Ureter (tissue), 1 donor: ENCODE results near the gene CCDC102A. TPM values are rescaled to one million over a fixed set of nuclear protein-coding genes. Genes with fewer than 3 reads are reported as not detected.
"Not testable (repeated sequence)": the region's sequence is repeated elsewhere in the genome, so short reads cannot be mapped to it uniquely, and the experiment has no call there.

Experiments used
- DNase-seq: peaks from one replicate; pipeline ENCODE4 v3.0.0-alpha.2; 2020; ENCODE audit warnings: low spot score
- total RNA-seq: library from RNA; stranded (reverse); gene quantifications from one replicate; pipeline ENCODE4 v1.2.4, GENCODE V29; 2023
- donor health status: DM: yes; HTN: yes; CAD: no.

Gene CCDC102A
- total RNA-seq, 1 donor from 2014 or later, result 4.6 TPM

DNA sequence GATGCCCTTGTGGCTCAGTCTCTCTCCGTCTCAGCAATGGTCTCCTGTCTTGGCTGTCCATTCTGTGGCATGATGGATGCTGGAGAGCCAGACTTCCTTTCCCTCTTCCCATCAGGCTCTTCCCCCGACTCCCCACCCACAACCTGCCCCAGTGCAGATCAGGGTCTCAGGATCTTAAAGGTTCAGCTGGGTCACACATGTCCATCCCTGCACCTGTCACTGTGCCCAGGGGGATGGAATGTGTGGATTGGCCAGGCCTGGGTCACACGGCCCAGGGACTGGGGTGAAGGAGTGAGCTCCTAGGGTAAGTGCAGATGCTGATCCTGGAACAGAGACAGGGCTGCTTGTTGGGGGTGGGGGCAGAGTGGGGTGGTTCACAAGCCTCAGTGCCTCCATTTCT is 29.1 kb upstream of the CCDC102A start:
- no peak for DNase-seq

DNA sequence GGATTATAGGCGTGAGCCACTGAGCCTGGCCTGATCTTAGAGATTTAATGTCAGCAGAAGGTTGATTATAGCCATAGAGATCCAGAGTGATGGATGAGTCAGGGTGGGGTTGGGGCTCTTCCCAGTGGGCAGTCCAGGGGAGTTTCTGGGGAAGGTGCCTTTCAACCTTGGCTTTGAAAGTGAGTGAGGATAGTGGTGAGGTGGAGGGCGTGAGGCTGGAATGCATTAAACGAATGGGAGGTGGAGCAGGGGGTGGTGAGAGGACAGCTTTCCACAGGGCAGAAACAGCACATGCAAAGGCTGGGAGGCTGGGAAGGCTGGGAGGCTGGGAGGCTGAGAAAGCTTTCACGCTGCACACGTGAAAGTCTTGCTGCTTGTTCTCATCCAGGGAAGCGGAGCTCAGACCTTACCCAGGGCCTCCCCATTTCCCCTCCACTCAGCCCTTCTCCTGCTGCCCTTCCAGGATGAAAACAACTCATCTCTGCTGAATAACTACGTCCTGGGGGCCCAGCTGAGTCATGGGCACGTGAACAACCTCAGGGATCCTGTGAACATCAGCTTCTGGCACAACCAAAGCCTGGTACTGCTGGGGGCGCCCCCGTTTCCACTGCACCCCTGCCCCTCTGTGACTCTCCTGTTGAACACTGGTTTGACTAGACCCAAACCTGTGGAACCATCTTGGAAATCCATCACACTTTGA is 28.4 kb upstream of the CCDC102A start:
- DNase-seq, result no peak

DNA sequence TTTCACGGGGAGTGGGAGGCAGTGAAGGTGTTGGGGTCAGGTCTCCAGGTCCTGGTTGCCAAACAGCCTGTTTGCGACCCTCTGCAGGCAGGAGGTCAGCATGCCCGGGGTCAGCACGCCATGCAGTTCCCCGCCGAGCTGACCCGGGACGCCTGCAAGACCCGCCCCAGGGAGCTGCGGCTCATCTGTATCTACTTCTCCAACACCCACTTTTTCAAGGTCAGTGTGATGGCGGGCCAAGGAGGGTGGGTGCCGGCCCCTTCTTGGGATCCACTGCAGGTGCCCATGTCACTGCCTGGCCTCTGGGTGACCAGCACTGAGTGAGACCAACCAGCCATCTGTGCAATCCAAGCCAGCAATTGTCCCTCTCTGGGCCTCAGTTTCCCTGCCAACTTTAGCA is 27.4 kb upstream of the CCDC102A start:
- DNase-seq, result no peak

DNA sequence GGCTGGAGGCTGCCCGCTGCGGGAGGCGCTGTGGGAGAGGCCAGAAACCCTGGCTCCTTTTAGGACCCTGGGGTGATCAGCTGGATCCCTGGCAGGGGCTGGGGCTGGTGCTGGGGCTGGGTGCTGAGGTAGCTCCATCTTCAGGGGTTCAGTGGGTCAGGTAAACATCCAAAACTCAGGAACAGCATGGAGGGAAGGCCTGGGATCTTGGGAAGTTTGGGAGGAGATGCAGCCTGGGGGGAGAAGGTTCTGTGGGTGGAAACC is 27.0 kb upstream of the CCDC102A start:
- DNase-seq, result no peak

DNA sequence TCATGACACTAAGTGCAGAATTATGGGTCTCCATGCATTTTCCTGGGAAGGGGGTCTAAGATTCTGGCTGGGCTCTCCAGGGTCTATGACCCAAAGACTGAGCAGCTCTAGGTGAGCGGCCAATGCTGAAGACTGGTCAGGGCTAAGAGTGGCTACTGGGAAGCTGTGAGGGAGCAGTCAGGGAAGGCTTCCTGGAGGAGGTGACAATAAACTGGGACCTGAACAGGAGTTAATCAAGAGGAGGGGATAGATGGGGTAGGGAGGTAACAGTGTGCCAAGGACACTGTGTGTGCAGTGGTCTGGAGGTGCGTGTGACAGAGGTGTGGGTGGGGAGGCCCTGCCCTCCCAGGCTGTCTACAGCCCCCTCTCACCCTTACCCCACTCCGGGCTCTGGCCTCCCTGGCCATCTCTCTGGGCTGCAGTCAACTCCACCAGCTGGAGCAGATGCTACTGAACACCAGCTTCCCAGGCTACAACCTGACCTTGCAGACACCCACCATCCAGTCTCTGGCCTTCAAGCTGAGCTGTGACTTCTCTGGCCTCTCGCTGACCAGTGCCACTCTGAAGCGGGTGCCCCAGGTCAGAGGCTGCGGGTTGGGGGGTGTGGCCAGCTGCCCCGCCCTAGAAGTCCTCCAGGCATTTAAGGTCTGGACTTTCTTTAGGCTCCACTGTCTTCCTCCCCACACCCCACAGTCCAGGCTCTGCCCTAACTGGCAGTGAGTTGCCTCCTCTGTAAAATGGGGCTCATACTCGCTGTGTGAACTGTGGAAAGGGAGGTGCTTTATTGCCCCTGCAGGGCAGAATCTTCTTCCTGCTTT is 26.5 kb upstream of the CCDC102A start:
- DNase-seq, result no peak

DNA sequence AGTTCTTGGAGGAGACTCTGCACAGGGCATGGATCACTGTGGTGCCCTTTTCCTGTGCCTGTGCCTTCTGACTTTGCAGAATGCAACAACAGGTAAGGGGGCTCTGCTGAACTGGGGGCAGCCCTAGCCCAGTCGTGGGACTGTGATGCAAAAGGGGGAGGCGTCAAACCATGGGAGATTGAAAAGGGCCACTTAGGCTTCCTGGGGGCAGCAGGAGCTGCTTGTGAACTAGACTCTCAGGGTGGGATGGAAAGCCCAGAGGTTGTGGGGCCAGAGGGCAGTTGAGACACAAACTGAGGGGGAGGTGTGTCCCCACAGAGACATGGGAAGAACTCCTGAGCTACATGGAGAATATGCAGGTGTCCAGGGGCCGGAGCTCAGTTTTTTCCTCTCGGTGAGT is 25.7 kb upstream of the CCDC102A start:
- DNase-seq, result no peak

DNA sequence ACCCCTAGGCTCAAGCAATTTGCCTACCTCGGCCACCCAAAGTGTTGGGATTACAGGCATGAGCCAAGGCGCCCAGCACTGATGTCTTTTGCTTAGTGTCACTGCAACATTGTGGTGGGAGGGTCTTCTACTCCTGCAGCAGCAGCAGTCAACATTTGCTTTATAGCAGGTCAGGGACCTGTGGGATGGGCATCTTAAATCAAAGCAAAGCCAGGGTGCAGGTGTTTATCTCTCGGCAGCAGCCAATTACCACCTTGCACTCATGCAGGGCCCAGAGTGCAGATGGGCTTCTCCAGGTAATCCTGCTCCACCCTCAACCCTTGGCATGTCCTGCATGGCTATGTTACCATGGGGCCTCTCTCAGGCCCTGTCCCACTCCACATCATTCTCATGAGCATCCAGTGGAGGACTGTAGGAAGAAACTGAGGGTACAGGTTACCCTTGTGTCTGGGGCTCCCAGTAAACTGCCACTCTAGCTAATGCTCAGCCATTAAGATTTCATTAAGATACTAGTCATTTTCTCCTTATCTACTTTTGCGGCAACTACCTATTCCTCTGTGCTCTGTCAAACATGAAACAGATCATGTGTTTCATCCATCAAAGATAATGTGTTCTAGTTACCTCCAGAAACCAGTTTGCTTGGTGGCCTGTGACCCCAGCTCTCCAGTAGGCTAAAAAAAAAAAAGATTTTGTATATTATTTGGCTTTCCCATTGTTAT is 22.9 kb upstream of the CCDC102A start:
- no peak for DNase-seq

DNA sequence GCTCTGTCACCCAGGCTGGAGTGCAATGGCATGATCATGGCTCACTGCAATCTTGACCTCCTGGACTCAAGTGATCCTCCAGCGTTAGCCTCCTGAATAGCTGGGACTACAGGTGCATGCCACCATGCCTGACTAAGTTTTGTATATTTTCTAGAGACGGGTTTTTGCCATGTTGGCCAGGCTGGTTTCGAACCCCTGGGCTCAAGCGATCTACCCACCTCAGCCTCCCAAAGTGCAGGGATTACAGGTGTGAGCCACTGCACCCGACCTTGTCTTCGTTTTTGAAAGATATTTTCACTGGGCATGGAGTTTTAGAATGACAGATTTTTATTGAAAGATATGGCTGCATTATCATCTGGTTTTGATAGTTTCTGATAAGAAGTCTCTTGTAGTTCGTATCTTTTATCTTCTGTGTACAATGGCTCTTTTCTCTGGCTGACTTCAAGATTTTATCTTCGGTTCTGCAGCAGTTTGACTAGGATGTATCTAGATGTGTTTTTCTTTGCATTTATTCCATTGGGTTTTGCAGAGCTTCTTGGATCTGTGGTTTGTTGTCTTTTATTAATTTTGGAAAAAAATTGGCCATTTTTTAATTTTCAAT is 20.7 kb upstream of the CCDC102A start:
- DNase-seq, result no peak

DNA sequence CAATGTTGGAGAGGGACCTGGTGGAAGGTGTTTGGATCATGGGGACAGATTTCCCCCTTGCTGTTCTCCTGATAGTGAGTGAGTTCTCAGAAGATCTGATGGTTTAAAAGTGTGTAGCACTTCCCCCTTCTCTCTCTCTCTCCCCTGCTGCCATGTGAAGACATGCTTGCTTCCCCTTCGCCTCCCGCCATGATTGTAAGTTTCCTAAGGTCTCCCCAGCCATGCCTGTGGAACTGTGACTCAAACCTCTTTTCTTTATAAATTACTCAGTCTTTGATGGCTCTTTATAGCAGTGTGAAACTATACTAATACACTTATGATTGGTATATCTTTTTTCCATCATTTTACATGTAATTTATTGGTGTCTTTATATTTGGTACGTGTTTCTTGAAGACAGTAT is 19.5 kb upstream of the CCDC102A start:
- DNase-seq, result no peak

DNA sequence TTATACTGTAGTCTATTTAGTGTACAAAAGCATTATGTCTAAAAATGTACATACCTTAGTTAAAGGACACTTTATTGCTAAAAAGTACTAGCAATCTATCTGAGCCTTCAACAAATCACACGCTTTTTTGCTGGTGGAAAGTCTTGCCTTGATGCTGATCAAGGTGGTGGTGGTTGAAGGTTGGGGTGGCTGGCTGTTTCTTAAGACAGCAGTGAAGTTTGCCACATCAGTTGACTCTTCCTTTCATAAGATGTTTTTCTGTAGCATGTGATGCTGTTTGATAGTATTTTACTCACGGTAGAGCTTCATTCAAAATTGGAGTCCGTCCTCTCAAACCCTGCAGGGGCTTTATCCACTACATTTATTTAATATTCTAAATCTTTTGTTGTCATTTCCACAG is 14.7 kb upstream of the CCDC102A start:
- DNase-seq, result no peak

DNA sequence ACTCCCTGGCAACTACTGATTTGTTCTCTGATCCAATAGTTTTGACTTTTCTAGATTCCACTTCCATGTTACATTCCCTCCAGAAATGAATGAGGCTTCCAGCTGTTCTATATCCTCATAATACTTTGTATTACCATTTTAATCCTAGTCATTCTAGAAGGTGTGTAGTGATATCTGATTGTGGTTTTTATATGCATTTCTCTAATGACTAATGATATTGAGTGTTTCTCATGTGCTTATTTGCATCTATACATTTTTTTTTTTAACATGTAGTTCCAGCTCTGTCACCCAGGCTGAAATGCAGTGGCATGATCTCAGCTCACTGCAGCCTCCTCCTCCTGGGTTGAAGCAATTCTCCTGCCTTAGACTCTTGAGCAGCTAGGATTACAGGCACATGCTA is 13.4 kb upstream of the CCDC102A start:
- DNase-seq, result no peak

DNA sequence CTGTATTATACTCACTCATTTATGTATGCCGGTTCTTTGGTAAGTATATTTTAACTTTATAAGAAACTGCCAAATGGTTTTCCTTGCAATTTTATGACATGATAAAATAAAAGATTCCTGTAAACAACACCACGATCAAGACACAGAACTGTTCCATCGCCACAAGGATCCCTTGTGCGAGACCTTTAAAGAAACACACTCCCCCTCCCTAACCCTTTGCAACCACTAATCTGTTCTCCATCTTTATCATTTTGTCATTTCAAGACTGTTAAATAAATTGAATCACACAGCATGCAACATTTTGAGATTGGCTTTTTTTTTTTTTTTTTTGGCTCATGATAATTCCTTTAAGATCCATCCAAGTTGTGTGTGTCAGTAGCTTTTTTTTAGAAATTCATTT is 12.0 kb upstream of the CCDC102A start:
- no peak for DNase-seq

DNA sequence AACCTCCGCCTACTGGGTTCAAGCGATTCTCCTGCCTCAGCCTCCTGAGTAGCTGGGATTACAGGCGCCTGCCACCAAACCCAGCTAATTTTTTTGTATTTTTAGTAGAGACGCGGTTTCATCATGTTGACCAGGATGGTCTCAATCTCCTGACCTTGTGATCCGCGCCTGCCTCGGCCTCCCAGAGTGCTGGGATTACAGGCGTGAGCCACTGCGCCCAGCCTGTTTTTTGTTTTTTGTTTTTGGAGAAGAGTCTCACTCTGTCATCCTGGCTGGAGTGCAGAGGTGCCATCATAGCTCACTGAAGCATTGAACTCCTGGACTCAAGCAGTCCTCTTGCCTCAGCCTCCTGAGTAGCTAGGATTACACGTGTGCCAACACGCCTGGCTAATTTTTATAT is 11.2 kb upstream of the CCDC102A start:
- not testable (repeated sequence) for DNase-seq

DNA sequence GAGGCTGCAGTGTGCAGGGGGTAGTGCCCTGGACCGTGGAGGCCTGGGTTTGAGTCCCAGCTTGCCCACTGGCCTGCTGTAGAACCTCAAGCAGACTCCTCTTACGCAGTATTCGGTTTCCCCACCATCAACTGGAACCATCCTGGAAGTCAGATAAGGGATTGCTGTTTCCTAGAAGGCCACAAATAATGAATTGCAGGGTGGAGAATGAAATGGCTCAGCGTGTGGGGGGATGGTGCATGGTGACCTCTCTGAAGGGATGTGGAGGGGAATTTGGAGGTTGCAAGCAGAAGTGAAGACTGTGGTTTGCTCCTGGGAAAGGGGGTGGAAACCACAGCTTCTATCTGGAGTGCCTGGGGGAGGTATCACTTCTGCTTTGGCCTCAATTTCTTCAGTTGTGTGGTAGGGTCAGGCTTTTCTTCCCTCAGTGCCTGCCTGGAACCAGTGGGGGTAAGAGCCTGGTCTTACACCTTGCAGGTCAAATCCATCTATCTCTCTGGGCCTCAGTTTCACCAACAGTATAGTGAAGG is 7.8 kb upstream of the CCDC102A start:
- DNase-seq, result no peak

DNA sequence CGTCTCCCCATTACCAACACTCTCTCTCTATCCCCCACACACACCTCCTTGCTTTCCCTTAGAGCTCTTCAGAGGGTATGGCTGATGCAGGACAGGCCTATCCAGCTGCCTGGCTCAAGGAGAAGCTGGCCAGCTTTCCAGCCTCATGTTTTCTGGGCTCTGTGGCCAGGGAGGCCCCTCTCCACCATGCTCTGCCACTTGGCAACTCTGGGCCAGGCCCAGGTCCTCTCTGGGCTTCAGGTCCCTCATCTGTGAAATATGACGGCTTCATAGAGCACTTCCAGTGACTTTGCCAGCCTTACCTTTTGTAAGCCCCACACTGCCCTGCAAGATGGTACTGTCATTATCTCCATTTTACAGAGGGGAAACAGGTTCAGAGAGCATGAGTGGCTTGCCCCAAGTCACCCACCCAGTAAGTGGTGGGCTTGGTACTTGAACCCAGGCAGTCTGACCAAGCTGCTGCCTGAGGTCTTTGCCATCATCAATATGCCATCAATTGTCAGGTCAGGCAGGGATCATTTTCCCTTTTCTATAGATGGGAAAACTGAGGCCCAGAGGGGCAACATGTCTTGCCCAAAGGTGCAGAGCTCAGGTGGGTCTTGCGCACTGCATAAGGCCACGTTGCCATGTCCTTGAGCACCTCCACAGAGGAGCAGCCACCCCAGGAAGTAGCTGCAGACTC is 5.5 kb upstream of the CCDC102A start:
- DNase-seq, result no peak

DNA sequence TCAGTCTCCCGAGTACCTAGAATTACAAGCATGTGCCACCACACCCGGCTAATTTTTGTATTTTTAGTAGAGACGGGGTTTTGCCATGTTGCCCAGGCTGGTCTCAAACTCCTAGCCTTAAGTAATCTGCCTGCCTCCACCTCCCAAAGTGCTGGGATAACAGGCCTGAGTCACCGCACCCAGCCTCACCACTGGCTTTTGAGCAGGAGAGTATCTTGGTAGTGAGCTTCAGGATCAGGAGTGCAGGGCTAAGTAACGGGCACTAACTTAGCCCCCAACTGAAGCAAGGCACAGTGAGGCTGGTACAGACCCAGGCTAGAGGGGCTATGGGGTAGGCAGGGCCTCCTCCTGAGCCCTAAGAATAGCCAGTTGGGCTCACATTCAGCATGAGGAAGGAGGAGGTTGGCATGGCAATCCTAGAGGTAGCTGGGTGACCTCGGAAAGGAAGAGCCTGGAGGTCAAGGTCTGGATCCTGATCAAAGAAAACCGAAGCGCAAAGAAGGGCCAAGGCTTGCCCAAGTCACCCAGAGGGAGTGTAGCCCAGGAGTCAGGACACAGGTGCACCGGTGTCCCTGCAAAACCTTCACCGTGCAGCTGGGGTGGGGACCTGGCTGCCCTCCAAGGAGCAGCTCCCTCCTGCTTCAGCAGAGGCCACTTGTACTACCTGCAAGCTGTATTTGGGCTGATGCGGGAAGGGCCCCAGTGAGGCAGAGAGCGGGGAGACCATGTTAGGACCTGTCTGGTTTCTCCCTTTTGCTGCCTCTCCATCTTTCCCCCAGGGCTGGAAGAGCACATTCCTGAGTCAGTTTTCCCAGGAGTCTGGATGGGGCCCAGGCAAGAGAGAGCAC is 4.8 kb upstream of the CCDC102A start:
- no peak for DNase-seq

DNA sequence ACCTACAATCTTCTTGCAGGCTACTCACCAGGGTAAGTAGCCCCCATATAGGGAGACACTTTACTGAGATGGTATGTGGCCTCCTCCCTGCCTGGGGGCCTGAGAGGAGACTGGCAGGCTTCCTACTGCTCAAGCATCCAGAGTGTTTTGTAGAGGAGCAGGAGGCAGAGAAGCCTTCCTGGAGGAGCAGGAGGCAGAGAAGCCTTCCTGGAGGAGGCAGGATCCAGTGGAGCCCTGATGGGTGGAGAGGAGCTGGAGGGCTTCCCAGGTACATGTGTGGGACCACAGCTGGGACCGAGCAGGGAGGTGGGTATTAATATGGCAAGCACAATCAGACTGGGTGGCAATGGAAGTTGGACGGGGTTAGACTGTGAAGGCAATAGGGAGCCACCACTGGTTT is 4.0 kb upstream of the CCDC102A start:
- no peak for DNase-seq

DNA sequence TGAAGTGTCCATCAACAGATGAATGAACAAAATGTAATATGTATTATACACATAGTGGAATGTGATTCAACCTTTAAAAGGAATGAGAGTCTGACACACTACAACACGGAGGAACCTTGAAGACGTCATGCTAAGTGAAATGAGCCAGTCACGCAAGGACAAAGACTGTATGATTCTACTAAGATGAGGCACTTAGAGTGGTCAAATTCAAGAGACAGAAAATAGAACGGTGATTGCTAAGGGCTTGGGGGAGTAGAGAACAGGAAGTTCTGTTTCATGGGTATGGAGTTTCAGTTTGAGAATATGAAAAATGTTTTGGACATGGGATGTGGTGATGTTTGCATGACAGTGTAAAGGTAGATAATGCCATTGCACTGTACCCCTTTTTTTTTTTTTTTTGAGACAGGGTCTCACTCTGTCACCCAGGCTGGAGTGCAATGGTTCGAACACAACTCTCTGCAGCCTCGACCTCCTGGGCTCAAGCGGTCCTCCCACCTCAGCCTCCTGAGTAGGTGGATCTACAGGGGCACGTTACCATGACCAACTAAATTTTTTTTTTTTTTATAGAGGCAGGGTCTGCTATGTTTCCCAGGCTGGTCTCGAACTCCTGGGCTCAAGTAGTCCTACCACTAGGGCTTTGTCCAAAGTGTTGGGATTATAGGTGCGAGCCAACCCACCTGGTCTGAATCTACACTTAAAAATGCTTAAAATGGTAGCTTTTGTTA is 2.9 kb upstream of the CCDC102A start:
- DNase-seq, result no peak

DNA sequence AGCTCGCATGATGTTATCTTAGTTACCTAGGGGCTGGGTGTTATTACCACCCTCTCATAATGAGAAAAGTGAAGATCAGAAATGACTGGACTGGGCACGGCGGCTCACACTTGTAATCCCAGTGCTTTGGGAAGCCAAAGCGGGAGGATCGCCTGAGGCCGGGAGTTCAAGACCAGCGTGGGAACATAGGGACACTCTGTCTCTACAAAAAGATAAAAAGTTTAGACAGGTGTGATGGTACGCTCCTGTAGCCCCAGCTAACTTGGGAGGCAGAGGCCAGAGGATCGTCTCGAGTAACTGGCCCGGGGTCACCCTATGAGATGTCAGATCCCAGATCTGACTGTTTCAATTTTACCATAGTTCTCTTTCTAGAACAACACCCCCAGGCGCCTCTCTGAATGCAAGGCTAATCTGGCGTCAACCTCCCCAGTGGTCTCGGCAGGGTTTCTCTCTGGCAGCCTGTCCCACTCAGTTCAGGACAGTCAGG is 1.9 kb upstream of the CCDC102A start:
- DNase-seq, result no peak
